CD1c-positive myeloid dendritic cell (primary cell): ENCODE data around the gene C1orf122.

Experiments used
- DNase-seq: peaks from one replicate; pipeline ENCODE4 v3.0.0-alpha.2; 2016; ENCODE audit errors: extremely low spot score

The C1orf122 gene

GRCh38 chr1:37797750-37798345 lies 9.7 kb upstream of the C1orf122 start:
- no peak for DNase-seq

- no peak for DNase-seq
Measured at GRCh38 chr1:37802439-37802838, 5.2 kb upstream of the C1orf122 start.

DNA sequence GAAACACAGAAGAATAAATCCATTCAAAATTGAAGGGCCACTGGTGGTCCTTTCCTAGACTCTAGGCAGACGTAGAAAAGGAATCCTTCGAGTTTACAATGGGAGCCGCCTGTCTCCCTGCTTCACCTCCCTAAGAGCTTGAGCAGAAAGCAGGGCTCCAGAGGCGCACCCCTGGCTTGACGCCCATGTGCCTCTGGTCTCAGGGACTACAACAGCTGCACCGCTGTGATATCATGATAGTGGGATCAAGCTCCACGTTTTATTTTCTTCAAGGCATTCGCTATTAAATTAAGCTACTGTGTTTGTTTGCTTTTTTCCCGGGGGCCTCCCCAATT lies 403 bp upstream of the C1orf122 start:
- no peak for DNase-seq

GRCh38 chr1:37808369-37809319 lies 1.1 kb downstream of the C1orf122 start:
- peak; percentile 74 for DNase-seq

DNA sequence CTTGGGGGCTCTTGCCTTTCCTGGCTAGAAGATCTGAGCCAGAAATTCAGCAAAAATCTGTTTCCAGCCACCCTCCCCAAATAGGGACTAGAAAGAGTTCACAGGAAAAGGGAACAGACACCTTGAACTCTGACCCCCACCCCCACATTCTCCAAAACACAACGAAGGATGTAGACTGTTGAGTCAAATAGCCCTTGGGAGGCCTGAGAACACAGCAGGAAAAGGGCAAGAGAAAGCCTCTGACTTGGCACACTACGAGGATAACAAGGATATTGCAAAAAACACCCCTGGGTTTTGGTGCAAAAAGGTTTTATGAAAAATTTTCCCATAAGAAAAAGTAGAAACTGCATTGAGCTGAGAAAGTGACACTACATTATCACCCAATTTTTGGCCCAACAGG lies 2.4 kb downstream of the C1orf122 start:
- DNase-seq: peak; percentile 89

- DNase-seq: peak; percentile 79
Measured at GRCh38 chr1:37811027-37811655, 3.6 kb downstream of the C1orf122 start.

DNA sequence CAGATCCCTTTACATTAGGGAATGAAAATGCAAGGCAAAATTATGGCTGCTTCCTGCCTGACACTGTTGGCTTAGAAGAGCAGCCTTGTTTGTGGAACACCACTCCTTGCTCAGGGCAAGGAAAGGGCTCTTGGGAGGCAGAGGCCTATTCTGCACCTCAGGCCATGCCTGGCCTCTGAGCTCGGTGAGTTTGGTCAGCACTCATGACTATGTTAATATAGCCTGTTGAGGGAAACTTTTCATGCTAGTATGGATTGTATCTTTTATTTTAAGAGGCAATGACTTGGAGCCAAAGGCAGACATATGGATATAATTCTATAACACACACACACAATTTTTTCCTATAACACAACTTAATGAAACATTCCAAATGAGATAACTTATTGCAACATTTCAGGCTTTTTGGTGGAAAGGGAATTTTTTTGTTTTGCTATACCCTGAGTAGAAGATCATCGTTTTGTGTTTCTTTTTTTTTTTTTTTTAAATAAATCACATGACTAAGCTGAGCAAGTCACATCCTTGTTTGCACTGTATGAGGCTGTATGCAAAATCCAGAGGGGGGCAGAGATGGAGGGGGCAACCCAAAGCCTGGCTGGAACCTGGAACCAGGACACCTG lies 6.0 kb downstream of the C1orf122 start:
- DNase-seq: no peak

- DNase-seq: no peak
Measured at GRCh38 chr1:37814252-37814651, 6.7 kb downstream of the C1orf122 start.

GRCh38 chr1:37817481-37817880 lies 9.9 kb downstream of the C1orf122 start:
- no peak for DNase-seq

- peak; percentile 36 for DNase-seq
Measured at GRCh38 chr1:37821481-37821880, 13.9 kb downstream of the C1orf122 start.

DNA sequence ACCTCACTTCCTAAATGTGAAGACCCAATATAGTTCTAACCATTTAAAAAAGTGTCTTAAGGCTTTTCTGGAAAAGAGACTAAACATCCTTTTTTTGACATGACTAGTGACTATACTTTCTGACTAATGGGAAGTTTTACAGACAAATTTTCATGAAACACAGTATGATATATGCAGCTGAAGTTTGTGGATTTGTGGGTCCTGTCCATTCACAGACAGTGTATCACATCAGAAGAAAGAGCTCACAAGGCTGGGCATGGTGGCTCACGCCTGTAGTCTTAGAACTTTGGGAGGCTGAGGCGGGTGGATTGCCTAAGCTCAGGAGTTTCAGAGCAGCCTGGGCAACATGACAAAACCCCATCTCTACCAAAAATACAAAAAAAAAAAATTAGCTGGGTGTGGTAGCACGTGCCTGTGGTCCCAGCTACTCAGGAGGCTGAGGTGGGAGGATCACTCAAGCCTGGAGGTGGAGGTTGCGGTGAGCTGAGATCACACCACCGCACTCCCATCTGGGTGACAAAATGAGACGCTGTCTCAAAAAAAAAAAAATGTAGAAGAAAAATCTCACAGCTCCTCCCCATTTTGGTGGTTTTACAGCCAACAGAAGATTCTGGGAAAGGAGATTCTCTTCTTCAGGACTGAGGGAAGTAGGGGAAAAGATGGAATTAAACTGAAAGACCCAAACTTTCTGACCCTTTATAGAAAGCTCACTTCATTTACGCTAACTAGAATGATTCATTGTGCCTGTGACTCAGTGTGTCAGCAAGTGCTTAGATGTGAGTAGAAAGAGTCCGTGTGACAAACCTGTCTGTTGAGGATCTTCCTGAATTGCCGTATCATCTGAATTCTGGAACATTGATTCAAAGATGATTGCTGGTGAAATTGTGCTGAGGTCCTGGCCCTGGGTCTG lies 15.6 kb downstream of the C1orf122 start:
- peak; percentile 52 for DNase-seq

- peak; percentile 42 for DNase-seq
Measured at GRCh38 chr1:37824001-37824400, 16.4 kb downstream of the C1orf122 start.

DNA sequence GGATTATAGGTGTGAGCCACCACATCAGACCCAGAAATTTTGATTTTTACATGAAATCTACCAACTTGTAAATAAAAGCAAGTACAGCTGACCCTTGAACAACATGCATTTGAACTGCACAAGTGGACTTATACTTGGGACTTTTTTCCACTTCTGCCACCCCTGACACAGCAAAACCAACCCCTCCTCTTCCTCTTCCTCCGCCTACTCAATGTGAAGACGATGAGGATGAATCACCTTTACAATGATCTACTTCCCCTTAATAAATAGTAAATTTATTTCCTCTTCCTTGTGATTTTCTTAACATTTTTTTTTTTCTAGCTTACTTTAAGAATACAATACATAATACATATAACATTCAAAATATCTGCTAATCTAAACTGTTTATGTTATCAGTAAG lies 17.9 kb downstream of the C1orf122 start:
- DNase-seq: peak; percentile 78

GRCh38 chr1:37828410-37829074 lies 21.0 kb downstream of the C1orf122 start:
- DNase-seq: no peak

GRCh38 chr1:37831109-37831508 lies 23.5 kb downstream of the C1orf122 start:
- DNase-seq: no peak

- no peak for DNase-seq
Measured at GRCh38 chr1:37831809-37832208, 24.2 kb downstream of the C1orf122 start.

GRCh38 chr1:37836788-37837187 lies 29.2 kb downstream of the C1orf122 start:
- DNase-seq: no peak

DNA sequence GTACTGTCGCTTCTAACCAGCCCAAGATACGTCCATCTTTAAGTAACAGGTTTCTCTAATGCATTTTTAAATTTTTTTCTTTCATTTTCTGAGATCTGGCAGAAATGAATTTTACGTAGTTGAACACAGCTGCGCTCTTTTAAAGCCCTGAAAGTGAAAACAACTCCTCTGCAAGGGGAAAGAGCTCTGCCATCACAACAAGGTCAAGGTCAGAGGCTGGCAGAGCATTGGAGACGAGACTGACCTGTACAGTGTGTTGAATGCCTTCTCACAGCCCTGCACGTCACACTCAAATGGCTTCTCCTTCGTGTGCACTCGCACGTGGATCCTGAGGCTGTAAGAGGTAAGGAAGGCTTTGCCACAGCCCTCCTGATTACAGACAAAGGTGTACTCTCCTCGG lies 32.1 kb downstream of the C1orf122 start:
- DNase-seq: no peak

GRCh38 chr1:37840711-37841110 lies 33.1 kb downstream of the C1orf122 start:
- no peak for DNase-seq

DNA sequence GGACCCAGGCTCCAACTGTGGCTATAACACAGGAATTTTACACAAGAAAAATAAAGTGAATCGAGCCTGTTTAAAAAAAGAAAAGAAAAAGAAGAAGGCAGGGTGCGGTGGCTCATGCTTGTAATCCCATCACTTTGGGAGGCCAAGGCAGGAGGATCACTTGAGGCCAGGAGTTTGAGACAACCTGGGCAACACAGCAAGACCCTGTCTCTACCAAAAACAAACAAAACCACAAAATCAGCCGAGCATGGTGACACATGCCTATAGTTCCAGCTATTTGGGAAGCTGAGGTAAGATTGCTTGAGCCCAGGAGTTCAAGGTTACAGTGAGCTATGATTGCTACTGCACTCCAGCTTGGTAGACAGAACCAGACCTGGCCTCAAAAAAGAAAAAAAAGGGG lies 34.1 kb downstream of the C1orf122 start:
- no peak for DNase-seq

DNA sequence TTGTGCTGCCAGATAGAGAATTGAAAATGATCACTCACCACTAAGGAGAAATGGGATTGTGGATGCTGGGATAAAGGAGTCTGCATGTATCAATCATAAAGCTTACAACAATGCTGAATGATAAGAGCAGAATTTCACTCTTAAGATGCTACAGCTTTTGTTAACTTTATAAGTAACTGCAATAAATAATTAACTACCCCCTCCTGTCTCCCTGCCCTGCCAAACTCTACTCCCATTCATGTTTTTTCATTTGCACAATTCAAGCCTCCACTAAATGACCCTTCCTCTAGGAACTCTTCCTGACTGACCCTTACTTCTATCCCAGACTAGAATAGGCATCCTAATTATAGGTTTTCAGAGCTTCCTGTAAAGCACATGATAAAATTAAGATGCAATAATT lies 36.9 kb downstream of the C1orf122 start:
- DNase-seq: no peak
